HG03280 (cell line): ENCODE data around the gene TACC3.

ENCODE experiments used
- ATAC-seq: cut with Tn5 transposase; IDR thresholded peaks from one replicate; pipeline ENCODE4 v1.9.1; 2021; ENCODE audit warnings: mild to moderate bottlenecking, moderate library complexity; ENCODE audit not compliant: unreplicated experiment

The TACC3 gene

GRCh38 chr4:1721003-1721665 is at the start of gene TACC3, which contains the start of gene TMEM129:
Gene TACC3 (plus strand): TSS chr4:1721521. CDS start chr4:1723422, 1,901 bp downstream.
Gene TMEM129 (minus strand): TSS chr4:1721323. CDS start chr4:1720837, 486 bp downstream.
- peak; percentile 85 for ATAC-seq

GRCh38 chr4:1673671-1674070 is 47.6 kb upstream of the TACC3 start:
- ATAC-seq, result no peak

GRCh38 chr4:1674682-1675081 is 46.6 kb upstream of the TACC3 start:
- no peak for ATAC-seq

GRCh38 chr4:1675136-1675801 is 46.1 kb upstream of the TACC3 start:
- no peak for ATAC-seq

GRCh38 chr4:1675802-1676137 is 45.6 kb upstream of the TACC3 start:
- ATAC-seq, result no peak

GRCh38 chr4:1676605-1677525 is 44.5 kb upstream of the TACC3 start:
- ATAC-seq, result no peak

- no peak for ATAC-seq
These were observed 43.1 kb upstream of the TACC3 start for GRCh38 chr4:1678244-1678643.

GRCh38 chr4:1682860-1683259 is 38.5 kb upstream of the TACC3 start:
- no peak for ATAC-seq

- no peak for ATAC-seq
These were observed 38.0 kb upstream of the TACC3 start for GRCh38 chr4:1683261-1683735.

- ATAC-seq, result peak; percentile 93
These were observed 37.4 kb upstream of the TACC3 start, which contains the start of gene FAM53A for GRCh38 chr4:1683736-1684505. Gene FAM53A (minus strand): TSS chr4:1684313. CDS start chr4:1668741, 15,572 bp downstream.

- ATAC-seq, result peak; percentile 26
These were observed 36.7 kb upstream of the TACC3 start for GRCh38 chr4:1684506-1685234.

- no peak for ATAC-seq
These were observed 35.8 kb upstream of the TACC3 start for GRCh38 chr4:1685235-1686150.

- ATAC-seq, result no peak
These were observed 34.8 kb upstream of the TACC3 start for GRCh38 chr4:1686440-1687036.

- ATAC-seq, result no peak
These were observed 30.6 kb upstream of the TACC3 start for GRCh38 chr4:1690698-1691097.

- ATAC-seq, result no peak
These were observed 29.5 kb upstream of the TACC3 start for GRCh38 chr4:1691737-1692373.

GRCh38 chr4:1693131-1693896 is 28.0 kb upstream of the TACC3 start:
- ATAC-seq, result peak; percentile 84

GRCh38 chr4:1695913-1696312 is 25.4 kb upstream of the TACC3 start:
- ATAC-seq, result no peak
